GM23248 (cell line): Measurements from ENCODE around the gene RSBN1L. TPM values are rescaled to one million over a fixed set of nuclear protein-coding genes. Genes with fewer than 3 reads are reported as not detected.

Experiments used
- DNase-seq: peaks from one replicate; pipeline ENCODE4 v3.0.0-alpha.2; 2015
- H2AFZ ChIP-seq: fragments of 200-600 bp; sonication (generic); 2 replicates; pipeline ENCODE4 v1.6.1; 2016; ENCODE audit warnings: antibody characterized with exemption
- H3F3A ChIP-seq: fragments of 200-600 bp; sonication (generic); 2 replicates; pipeline ENCODE4 v1.6.1; 2016; ENCODE audit warnings: mild to moderate bottlenecking, antibody characterized with exemption, mixed run types; ENCODE audit not compliant: insufficient read depth
- H3K27ac ChIP-seq: fragments of 200-600 bp; sonication (generic); 2 replicates; pipeline ENCODE4 v1.5.1; 2016; ENCODE audit warnings: mild to moderate bottlenecking
- H3K27me3 ChIP-seq: fragments of 200-600 bp; sonication (generic); replicated peaks from 2 replicates; pipeline ENCODE4 v1.6.1; 2016; ENCODE audit warnings: mild to moderate bottlenecking; ENCODE audit not compliant: insufficient read depth
- H3K36me3 ChIP-seq: fragments of 200-600 bp; sonication (generic); 2 replicates; pipeline ENCODE4 v1.6.1; 2016; ENCODE audit warnings: low read depth, mild to moderate bottlenecking
- H3K4me1 ChIP-seq: fragments of 200-600 bp; sonication (generic); 2 replicates; pipeline ENCODE4 v1.6.1; 2016; ENCODE audit warnings: mild to moderate bottlenecking; ENCODE audit not compliant: insufficient read depth
- H3K4me2 ChIP-seq: fragments of 200-600 bp; sonication (generic); one replicate; pipeline ENCODE4 v1.6.1; 2016; ENCODE audit warnings: mild to moderate bottlenecking; ENCODE audit not compliant: unreplicated experiment
- H3K4me3 ChIP-seq: fragments of 200-600 bp; sonication (generic); 2 replicates; pipeline ENCODE4 v1.5.1; 2016; ENCODE audit warnings: mild to moderate bottlenecking
- H3K79me2 ChIP-seq: fragments of 200-600 bp; sonication (generic); 2 replicates; pipeline ENCODE4 v1.6.1; 2016; ENCODE audit warnings: mild to moderate bottlenecking; ENCODE audit not compliant: insufficient read depth
- H3K9ac ChIP-seq: fragments of 200-600 bp; sonication (generic); 2 replicates; pipeline ENCODE4 v1.6.1; 2016; ENCODE audit warnings: mild to moderate bottlenecking
- H3K9me2 ChIP-seq: fragments of 200-600 bp; sonication (generic); 2 replicates; pipeline ENCODE4 v1.6.1; 2016; ENCODE audit warnings: mixed run types, mild to moderate bottlenecking, moderate library complexity; ENCODE audit not compliant: insufficient read depth
- H3K9me3 ChIP-seq: fragments of 200-600 bp; sonication (generic); one replicate; pipeline ENCODE4 v1.6.1; 2017; ENCODE audit warnings: low read depth
- H4K20me1 ChIP-seq: fragments of 200-600 bp; sonication (generic); 2 replicates; pipeline ENCODE4 v1.6.0; 2016; ENCODE audit not compliant: insufficient read depth
- EZH2 ChIP-seq: fragments of 200-600 bp; sonication (generic); IDR thresholded peaks from 2 replicates; pipeline ENCODE4 v1.6.1; 2018; ENCODE audit warnings: antibody characterized with exemption, mild to moderate bottlenecking; ENCODE audit not compliant: insufficient read depth, poor library complexity, severe bottlenecking
- EZH2phosphoT487 ChIP-seq: fragments of 200-600 bp; sonication (generic); IDR thresholded peaks from 2 replicates; pipeline ENCODE4 v1.6.1; 2018; ENCODE audit warnings: antibody characterized with exemption, moderate library complexity, mild to moderate bottlenecking, low read depth; ENCODE audit not compliant: insufficient read depth
- WGBS, 2 experiments: methylation state at CpG; one replicate each; pipeline ENCODE4 v1.1.6; 2015 to 2017; ENCODE audit warnings: low lambda C conversion rate in 2 of 2, low coverage in 1 of 2; ENCODE audit errors: missing lambda C conversion rate in 2 of 2; 5-methylcytosine and 5-hydroxymethylcytosine counted together
- in situ Hi-C: fragments of 300-500 bp; cut with MboI; formaldehyde crosslinking; loops from 2 replicates; pipeline ENCODE4 v1.15.0; 2020
- polyA plus RNA-seq: library from polyadenylated mRNA; unstranded; fragments of >200 nt; fragmentation: Nextera tagmentation; extraction: Ambion mirVana; gene quantifications from 2 replicates; pipeline ENCODE4 v1.2.1, GENCODE V29; 2016
- total RNA-seq: library from RNA; depleted of rRNA; stranded (reverse); fragments of >200 nt; shearing (Covaris generic); gene quantifications from 2 replicates; pipeline ENCODE4 v1.2.3, GENCODE V29; 2014

Gene RSBN1L
- total and polyA plus RNA-seq, 2 experiments from 2014 or later: 2.5 to 13.3 TPM

- in situ Hi-C loops: loop anchor here (10.0 to 25.0 kb wide), 2 partner anchors 87 to 270 kb away; no protein-coding TSS in a partner anchor
- Histone ChIP-seq H3K4me3 (no peak overlapping the region), H4K20me1 (no peaks in the 10 kb centered on the region), H3K4me1 (no peaks in the 10 kb centered on the region), H3K27ac (no peak overlapping the region), H3K36me3 (peaks cover 17% of the 10 kb centered on the region; the same call in 1 of the 2 replicates), H3K9me3 (no peaks in the 10 kb centered on the region), H3K9ac (no peak overlapping the region), H3F3A (peaks cover 16% of the 10 kb centered on the region), H3K9me2 (no peaks in the 10 kb centered on the region), H3K4me2 (no peak overlapping the region), H3K27me3 (no peaks in the 10 kb centered on the region), H3K79me2 (no peaks in the 10 kb centered on the region), H2AFZ (no peak overlapping the region)
- 79 to 81% methylated on average over 6 of the region's 6 CpGs for WGBS, 2 experiments
- no peak for TF ChIP-seq EZH2
- TF ChIP-seq EZH2phosphoT487: no peak
- DNase-seq: peak; percentile 17
These were observed 28.7 kb upstream of the RSBN1L start for GRCh38 chr7:77667459-77668086.

GRCh38 chr7:77674878-77675277 is 21.4 kb upstream of the RSBN1L start:
- Histone ChIP-seq H3K27me3 (no peaks in the 10 kb centered on the region), H3K9ac (no peak overlapping the region), H3K9me3 (no peaks in the 10 kb centered on the region), H2AFZ (no peak overlapping the region), H3K36me3 (no peaks in the 10 kb centered on the region), H3K4me3 (no peak overlapping the region), H3K9me2 (no peaks in the 10 kb centered on the region), H3F3A (peaks cover 25% of the 10 kb centered on the region), H3K79me2 (no peaks in the 10 kb centered on the region), H4K20me1 (no peaks in the 10 kb centered on the region), H3K4me2 (no peak overlapping the region), H3K27ac (peak overlapping the region; percentile 13; the same call in 1 of the 2 replicates), H3K4me1 (peaks cover 4% of the 10 kb centered on the region; the same call in 1 of the 2 replicates)
- WGBS, 2 experiments: 77% methylated on average over 5 of the region's 5 CpGs
- in situ Hi-C loops: loop anchor here (25.0 kb wide), 1 partner anchor 262 kb away; no protein-coding TSS in a partner anchor
- DNase-seq: peak; percentile 79
- TF ChIP-seq EZH2phosphoT487 (no peak), EZH2 (no peak)

GRCh38 chr7:77679608-77680007 is 16.7 kb upstream of the RSBN1L start:
- Histone ChIP-seq H3K4me3 (no peak overlapping the region), H3K9me3 (no peaks in the 10 kb centered on the region), H3K27ac (no peak overlapping the region), H3F3A (peaks cover 17% of the 10 kb centered on the region; the same call in 1 of the 2 replicates), H3K79me2 (0 out of 2 replicates have a peak, but pooled peaks cover under 1% of the 10 kb centered on the region), H3K27me3 (no peaks in the 10 kb centered on the region), H3K9ac (no peak overlapping the region), H4K20me1 (no peaks in the 10 kb centered on the region), H3K4me2 (no peak overlapping the region), H2AFZ (no peak overlapping the region), H3K9me2 (no peaks in the 10 kb centered on the region), H3K36me3 (no peaks in the 10 kb centered on the region), H3K4me1 (peaks cover 5% of the 10 kb centered on the region)
- in situ Hi-C loops: no loop called here
- DNase-seq: no peak
- TF ChIP-seq EZH2phosphoT487: no peak

- no peaks in the 10 kb centered on the region for H3K9me3 ChIP-seq
- no peak for DNase-seq
- peaks cover 7% of the 10 kb centered on the region for H3K4me1 ChIP-seq
- peaks cover 7% of the 10 kb centered on the region; the same call in 1 of the 2 replicates for H3K79me2 ChIP-seq
- H3K9me2 ChIP-seq: no peaks in the 10 kb centered on the region
- in situ Hi-C loops: no loop called here
- H3K9ac ChIP-seq: no peak overlapping the region
- peaks cover 17% of the 10 kb centered on the region; the same call in 1 of the 2 replicates for H3F3A ChIP-seq
- H3K36me3 ChIP-seq: no peaks in the 10 kb centered on the region
- WGBS, 2 experiments: 95 to 98% methylated on average over 7 of the region's 7 CpGs
- H4K20me1 ChIP-seq: no peaks in the 10 kb centered on the region
- H3K27me3 ChIP-seq: no peaks in the 10 kb centered on the region
- no peak overlapping the region for H3K4me3 ChIP-seq
- no peak overlapping the region for H3K4me2 ChIP-seq
- TF ChIP-seq EZH2 (no peak), EZH2phosphoT487 (no peak)
- H2AFZ ChIP-seq: no peak overlapping the region
- H3K27ac ChIP-seq: no peak overlapping the region
These were observed 16.0 kb upstream of the RSBN1L start for GRCh38 chr7:77680266-77680665.
